Measurements from ENCODE around the gene NPFFR1.

The NPFFR1 gene

DNA sequence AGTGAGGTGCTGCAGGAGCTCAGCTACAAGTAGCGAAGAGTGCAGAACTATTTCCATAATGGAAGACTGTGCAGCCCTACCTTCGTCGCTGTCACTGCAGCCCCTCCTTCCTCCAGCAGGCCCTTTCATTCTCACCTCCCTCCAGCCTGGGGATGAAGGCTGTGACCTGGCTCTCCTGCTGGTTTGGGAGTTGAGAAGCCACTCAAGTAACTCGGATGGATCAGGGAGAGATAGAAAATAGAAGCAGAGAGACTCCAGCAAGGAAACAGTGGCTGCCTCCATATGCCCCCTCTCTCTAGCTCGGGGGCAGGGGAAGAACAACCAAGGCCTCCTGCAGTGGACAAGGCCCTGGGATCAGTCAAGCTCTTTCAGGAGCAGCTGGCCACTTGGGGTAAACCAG is 37.4 kb upstream of the NPFFR1 start:
- no peak overlapping the region for H3K27ac ChIP-seq (replicated peaks)
- H3K27me3 ChIP-seq (ENCODE audit: insufficient read depth, poor library complexity, severe bottlenecking) = no peaks in the 10 kb centered on the region
- TF ChIP-seq POLR2AphosphoS5 (IDR thresholded peaks at IDR 0.05; ENCODE audit: low read depth) (no peak), GABPA (IDR thresholded peaks at IDR 0.05; ENCODE audit: low read depth) (no peak), SPI1 (IDR thresholded peaks at IDR 0.05; ENCODE audit: borderline replicate concordance, low read depth) (no peak), CTCF (IDR thresholded peaks at IDR 0.05; ENCODE audit: insufficient read depth, low read length) (no peak)
- TF ChIP-seq, protein P1, sequence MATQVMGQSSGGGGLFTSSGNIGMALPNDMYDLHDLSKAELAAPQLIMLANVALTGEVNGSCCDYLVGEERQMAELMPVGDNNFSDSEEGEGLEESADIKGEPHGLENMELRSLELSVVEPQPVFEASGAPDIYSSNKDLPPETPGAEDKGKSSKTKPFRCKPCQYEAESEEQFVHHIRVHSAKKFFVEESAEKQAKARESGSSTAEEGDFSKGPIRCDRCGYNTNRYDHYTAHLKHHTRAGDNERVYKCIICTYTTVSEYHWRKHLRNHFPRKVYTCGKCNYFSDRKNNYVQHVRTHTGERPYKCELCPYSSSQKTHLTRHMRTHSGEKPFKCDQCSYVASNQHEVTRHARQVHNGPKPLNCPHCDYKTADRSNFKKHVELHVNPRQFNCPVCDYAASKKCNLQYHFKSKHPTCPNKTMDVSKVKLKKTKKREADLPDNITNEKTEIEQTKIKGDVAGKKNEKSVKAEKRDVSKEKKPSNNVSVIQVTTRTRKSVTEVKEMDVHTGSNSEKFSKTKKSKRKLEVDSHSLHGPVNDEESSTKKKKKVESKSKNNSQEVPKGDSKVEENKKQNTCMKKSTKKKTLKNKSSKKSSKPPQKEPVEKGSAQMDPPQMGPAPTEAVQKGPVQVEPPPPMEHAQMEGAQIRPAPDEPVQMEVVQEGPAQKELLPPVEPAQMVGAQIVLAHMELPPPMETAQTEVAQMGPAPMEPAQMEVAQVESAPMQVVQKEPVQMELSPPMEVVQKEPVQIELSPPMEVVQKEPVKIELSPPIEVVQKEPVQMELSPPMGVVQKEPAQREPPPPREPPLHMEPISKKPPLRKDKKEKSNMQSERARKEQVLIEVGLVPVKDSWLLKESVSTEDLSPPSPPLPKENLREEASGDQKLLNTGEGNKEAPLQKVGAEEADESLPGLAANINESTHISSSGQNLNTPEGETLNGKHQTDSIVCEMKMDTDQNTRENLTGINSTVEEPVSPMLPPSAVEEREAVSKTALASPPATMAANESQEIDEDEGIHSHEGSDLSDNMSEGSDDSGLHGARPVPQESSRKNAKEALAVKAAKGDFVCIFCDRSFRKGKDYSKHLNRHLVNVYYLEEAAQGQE (IDR thresholded peaks at IDR 0.05; ENCODE audit: insufficient replicate concordance, low read depth) = no peak
- no peak overlapping the region for H3K4me3 ChIP-seq (replicated peaks; ENCODE audit: insufficient read depth, low read length)
- DNase-seq (ENCODE audit: low read depth in 1 of 2, low spot score in 1 of 2) = no peak

DNA sequence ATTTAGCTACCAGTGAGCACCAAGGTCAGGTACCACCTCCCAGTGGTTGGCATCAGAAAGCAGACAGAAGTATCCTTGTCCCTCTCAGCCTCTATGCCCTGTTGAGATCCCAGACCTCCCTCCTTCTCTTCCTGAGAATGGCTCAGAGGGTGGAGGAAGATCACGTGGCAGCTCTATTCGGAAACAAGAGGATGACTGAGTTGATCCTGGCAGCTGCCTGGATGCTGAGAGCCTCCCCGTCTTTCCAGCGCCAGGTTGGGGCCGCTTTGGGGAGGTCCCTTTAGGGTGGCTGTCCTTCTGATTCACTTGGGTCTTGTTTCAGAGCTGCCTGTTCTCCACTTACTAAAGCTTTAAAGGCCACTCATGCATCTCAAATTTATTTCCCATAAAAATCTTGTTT is 36.9 kb upstream of the NPFFR1 start:
- Histone ChIP-seq H3K27me3 (ENCODE audit: insufficient read depth, poor library complexity, severe bottlenecking) (no peaks in the 10 kb centered on the region), H3K27ac (replicated peaks) (no peak overlapping the region), H3K4me3 (replicated peaks; ENCODE audit: insufficient read depth, low read length) (no peak overlapping the region)
- DNase-seq (ENCODE audit: low read depth in 1 of 2, low spot score in 1 of 2) = no peak
- TF ChIP-seq GABPA (IDR thresholded peaks at IDR 0.05; ENCODE audit: low read depth) = no peak
- no peak for TF ChIP-seq CTCF (IDR thresholded peaks at IDR 0.05; ENCODE audit: insufficient read depth, low read length)
- TF ChIP-seq SPI1 (IDR thresholded peaks at IDR 0.05; ENCODE audit: borderline replicate concordance, low read depth) = no peak
- TF ChIP-seq POLR2AphosphoS5 (IDR thresholded peaks at IDR 0.05; ENCODE audit: low read depth) = no peak
- TF ChIP-seq, protein P1 (IDR thresholded peaks at IDR 0.05; ENCODE audit: insufficient replicate concordance, low read depth) = no peak

DNA sequence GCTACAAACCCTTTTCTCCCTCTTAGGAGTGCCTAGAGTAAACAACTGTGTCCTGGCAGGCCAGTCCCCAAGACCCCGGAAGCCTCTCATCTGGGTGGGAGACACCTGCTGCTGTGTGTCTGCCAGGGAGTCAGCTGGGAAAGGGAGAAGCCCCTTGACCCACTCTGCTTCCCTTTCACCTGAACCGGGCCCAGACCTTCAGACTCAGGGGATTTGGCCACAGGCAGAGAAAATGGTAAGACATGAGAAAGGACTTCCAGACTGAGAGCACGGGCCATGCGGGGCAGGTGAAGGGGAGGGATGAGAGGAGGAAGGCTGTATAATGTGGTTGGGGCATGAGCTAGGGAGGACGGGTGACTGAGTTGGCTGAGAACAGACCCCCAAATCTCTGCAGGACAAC is 36.0 kb upstream of the NPFFR1 start:
- DNase-seq (ENCODE audit: low read depth in 1 of 2, low spot score in 1 of 2) = no peak
- H3K27me3 ChIP-seq (ENCODE audit: insufficient read depth, poor library complexity, severe bottlenecking) = no peaks in the 10 kb centered on the region
- TF ChIP-seq, protein P1 (IDR thresholded peaks at IDR 0.05; ENCODE audit: insufficient replicate concordance, low read depth) = no peak
- TF ChIP-seq POLR2AphosphoS5 (IDR thresholded peaks at IDR 0.05; ENCODE audit: low read depth) = no peak
- TF ChIP-seq CTCF (IDR thresholded peaks at IDR 0.05; ENCODE audit: insufficient read depth, low read length) = no peak
- TF ChIP-seq SPI1 (IDR thresholded peaks at IDR 0.05; ENCODE audit: borderline replicate concordance, low read depth) = no peak
- TF ChIP-seq GABPA (IDR thresholded peaks at IDR 0.05; ENCODE audit: low read depth) = no peak
- no peak overlapping the region for H3K27ac ChIP-seq (replicated peaks)
- no peak overlapping the region for H3K4me3 ChIP-seq (replicated peaks; ENCODE audit: insufficient read depth, low read length)
